HG03442 (cell line): ENCODE results near the gene ZPLD1.

ENCODE experiments used
- ATAC-seq: cut with Tn5 transposase; IDR thresholded peaks from one replicate; pipeline ENCODE4 v1.9.1; 2021; ENCODE audit warnings: mild to moderate bottlenecking, moderate library complexity; ENCODE audit not compliant: unreplicated experiment

The ZPLD1 gene

GRCh38 chr3:102521246-102521645 lies 86.4 kb downstream of the ZPLD1 start:
- ATAC-seq, result no peak

GRCh38 chr3:102525624-102526023 lies 90.8 kb downstream of the ZPLD1 start:
- peak; percentile 89 for ATAC-seq

- ATAC-seq, result no peak
Observed at GRCh38 chr3:102526865-102527264, 92.0 kb downstream of the ZPLD1 start.

- ATAC-seq, result no peak
Observed at GRCh38 chr3:102528727-102529126, 93.9 kb downstream of the ZPLD1 start.
